Hepatocyte (in vitro differentiated cells): ENCODE results near the gene ALG12. TPM values are rescaled to one million over a fixed set of nuclear protein-coding genes. Genes with fewer than 3 reads are reported as not detected.

Source experiments
- DNase-seq: peaks from one replicate; pipeline ENCODE4 v3.0.0-alpha.2; 2016; ENCODE audit warnings: low spot score
- H2AFZ ChIP-seq: fragments of 200-600 bp; sonication (generic); 2 replicates; pipeline ENCODE4 v1.6.0; 2016; ENCODE audit warnings: antibody characterized with exemption, mild to moderate bottlenecking
- H3K27ac ChIP-seq: fragments of 200-600 bp; sonication (generic); 2 replicates; pipeline ENCODE4 v1.5.1; 2016; ENCODE audit warnings: mild to moderate bottlenecking
- H3K27me3 ChIP-seq: fragments of 200-600 bp; sonication (generic); 2 replicates; pipeline ENCODE4 v1.6.1; 2016
- H3K36me3 ChIP-seq: fragments of 200-600 bp; sonication (generic); replicated peaks from 2 replicates; pipeline ENCODE4 v1.5.1; 2016; ENCODE audit warnings: low read depth; ENCODE audit not compliant: insufficient read depth
- H3K4me1 ChIP-seq: fragments of 200-600 bp; sonication (generic); 2 replicates; pipeline ENCODE4 v1.5.1; 2016; ENCODE audit warnings: mild to moderate bottlenecking, moderate library complexity; ENCODE audit not compliant: insufficient read depth
- H3K4me2 ChIP-seq: fragments of 200-600 bp; sonication (generic); 2 replicates; pipeline ENCODE4 v1.6.0; 2016
- H3K4me3 ChIP-seq: fragments of 200-600 bp; sonication (generic); 2 replicates; pipeline ENCODE4 v1.5.1; 2016; ENCODE audit warnings: mild to moderate bottlenecking
- H3K79me2 ChIP-seq: fragments of 200-600 bp; sonication (generic); 2 replicates; pipeline ENCODE4 v1.6.0; 2017; ENCODE audit warnings: mild to moderate bottlenecking
- H3K9me2 ChIP-seq: fragments of 200-600 bp; sonication (generic); replicated peaks from 2 replicates; pipeline ENCODE4 v1.6.0; 2017; ENCODE audit warnings: mild to moderate bottlenecking; ENCODE audit not compliant: insufficient read depth
- H3K9me3 ChIP-seq: fragments of 200-600 bp; sonication (generic); 2 replicates; pipeline ENCODE4 v1.5.1; 2016; ENCODE audit warnings: low read depth, mild to moderate bottlenecking
- H4K20me1 ChIP-seq: fragments of 200-600 bp; sonication (generic); 2 replicates; pipeline ENCODE4 v1.6.0; 2016; ENCODE audit warnings: mild to moderate bottlenecking; ENCODE audit not compliant: insufficient read depth, poor library complexity, severe bottlenecking
- EZH2 ChIP-seq: fragments of 200-600 bp; sonication (generic); IDR thresholded peaks from 2 replicates; pipeline ENCODE4 v1.6.1; 2016; ENCODE audit warnings: antibody characterized with exemption, mild to moderate bottlenecking, borderline replicate concordance
- EZH2phosphoT487 ChIP-seq: fragments of 200-600 bp; sonication (generic); IDR thresholded peaks from one replicate; pipeline ENCODE4 v1.6.1; 2018; ENCODE audit warnings: antibody characterized with exemption, mild to moderate bottlenecking, low read depth, moderate library complexity; ENCODE audit not compliant: unreplicated experiment, severe bottlenecking
- WGBS: methylation state at CpG from one replicate; pipeline ENCODE4 v1.1.6; 2016; ENCODE audit warnings: low lambda C conversion rate; ENCODE audit errors: missing lambda C conversion rate; 5-methylcytosine and 5-hydroxymethylcytosine counted together
- polyA plus RNA-seq: library from polyadenylated mRNA; unstranded; fragments of >200 nt; fragmentation: Nextera tagmentation; extraction: Ambion mirVana; gene quantifications from 2 replicates; pipeline ENCODE4 v1.2.1, GENCODE V29; 2016
- total RNA-seq: library from RNA; depleted of rRNA; stranded (reverse); fragments of >200 nt; gene quantifications from 2 replicates; pipeline ENCODE4 v1.2.3, GENCODE V29; 2014
- TF ChIP-seq, protein P1 (sequence below): fragments of 200-600 bp; sonication (generic); IDR thresholded peaks from 2 replicates; pipeline ENCODE4 v1.5.1; 2016; ENCODE audit warnings: antibody characterized with exemption, mild to moderate bottlenecking; ENCODE audit not compliant: poor library complexity

Gene ALG12
- total and polyA plus RNA-seq, 2 experiments from 2014 or later = 30.8 to 69.6 TPM

DNA sequence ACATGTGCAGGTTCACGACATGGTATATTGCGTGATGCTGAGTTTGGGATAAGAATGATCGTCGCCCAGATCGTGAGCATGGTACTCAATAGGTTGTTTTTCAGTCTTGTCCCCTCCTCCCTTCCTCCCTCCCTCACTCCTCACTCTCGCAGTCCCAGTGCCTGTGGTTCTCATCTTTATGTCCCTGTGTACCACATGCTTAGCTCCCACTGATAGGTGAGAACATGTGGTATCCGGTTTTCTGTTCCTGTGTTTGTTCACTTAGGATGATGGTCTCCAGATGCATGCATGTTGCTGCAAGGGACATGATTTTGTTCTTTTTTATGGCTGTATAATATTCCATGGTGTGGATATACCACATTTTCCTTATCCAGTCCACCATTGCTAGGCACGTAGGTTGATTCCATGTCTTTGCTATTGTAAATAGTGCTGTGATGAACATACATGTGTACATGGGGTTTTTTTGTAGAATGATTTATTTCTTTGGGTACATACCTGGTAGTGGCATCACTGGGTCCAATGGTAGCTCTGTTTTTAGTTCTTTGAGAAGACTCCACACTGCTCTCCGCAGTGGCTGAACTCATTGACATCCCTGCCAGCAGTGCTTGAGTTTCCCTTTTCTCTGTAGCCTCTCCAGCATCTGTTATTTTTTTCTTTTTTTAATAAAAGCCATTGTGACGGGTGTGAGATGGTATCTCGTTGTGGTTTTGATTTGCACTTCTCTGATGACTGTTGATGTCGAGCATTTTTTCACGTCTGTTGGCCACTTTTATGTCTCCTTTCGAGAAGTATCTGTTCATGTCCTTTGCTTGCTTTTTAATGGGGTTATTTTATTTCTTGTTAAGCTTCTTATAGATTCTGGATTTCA is 48.2 kb downstream of the ALG12 start:
- H3K79me2 ChIP-seq = peaks cover 99% of the 10 kb centered on the region
- H3K4me2 ChIP-seq = no peak overlapping the region
- peaks cover 11% of the 10 kb centered on the region for H3K9me3 ChIP-seq
- no peaks in the 10 kb centered on the region for H3K4me1 ChIP-seq
- H4K20me1 ChIP-seq = peaks cover 3% of the 10 kb centered on the region
- TF ChIP-seq EZH2phosphoT487 = no peak
- TF ChIP-seq EZH2 = no peak
- no peak overlapping the region for H3K27ac ChIP-seq
- H3K36me3 ChIP-seq = no peaks in the 10 kb centered on the region
- 91% methylated on average over 14 of the region's 14 CpGs for WGBS
- no peak for DNase-seq
- H2AFZ ChIP-seq = no peak overlapping the region
- H3K4me3 ChIP-seq = no peak overlapping the region
- no peaks in the 10 kb centered on the region for H3K9me2 ChIP-seq
- no peaks in the 10 kb centered on the region for H3K27me3 ChIP-seq

DNA sequence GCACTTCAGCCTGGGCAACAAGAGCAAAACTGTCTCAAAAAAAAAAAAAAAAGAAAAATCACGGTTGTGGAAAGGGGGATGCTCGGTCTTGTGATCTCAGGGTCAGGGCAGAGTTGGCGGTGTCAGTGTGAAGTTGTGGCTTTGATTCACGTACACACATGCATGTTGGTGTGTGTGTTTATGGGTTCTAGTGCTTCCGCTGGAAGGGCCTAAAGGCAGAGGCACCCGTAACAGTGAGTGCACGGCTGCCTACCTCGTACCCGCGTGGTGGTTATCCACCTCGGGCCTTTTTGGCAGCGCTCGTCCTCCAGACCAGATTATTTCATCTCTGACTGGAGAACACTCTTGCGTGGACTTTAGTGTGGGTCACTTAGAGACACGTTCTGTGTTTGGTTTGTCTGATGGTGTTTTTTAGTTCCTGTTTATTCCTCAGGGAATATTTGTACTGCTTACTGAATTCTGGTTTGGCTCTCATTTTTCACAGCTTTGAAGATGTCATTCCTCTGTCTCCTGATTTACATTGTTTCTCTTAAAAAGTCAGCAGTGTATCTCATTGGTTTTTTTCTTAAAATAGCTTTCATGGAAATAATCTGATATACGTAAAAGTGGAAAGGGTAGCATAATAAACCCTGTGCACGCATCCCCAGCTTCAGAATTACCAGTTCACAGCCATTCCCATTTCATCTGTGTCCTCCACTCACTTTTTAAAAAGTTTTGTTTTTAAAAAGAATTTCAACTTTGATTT is 49.0 kb downstream of the ALG12 start:
- no peak overlapping the region for H2AFZ ChIP-seq
- TF ChIP-seq EZH2phosphoT487 = no peak
- TF ChIP-seq EZH2 = no peak
- TF ChIP-seq, protein P1, sequence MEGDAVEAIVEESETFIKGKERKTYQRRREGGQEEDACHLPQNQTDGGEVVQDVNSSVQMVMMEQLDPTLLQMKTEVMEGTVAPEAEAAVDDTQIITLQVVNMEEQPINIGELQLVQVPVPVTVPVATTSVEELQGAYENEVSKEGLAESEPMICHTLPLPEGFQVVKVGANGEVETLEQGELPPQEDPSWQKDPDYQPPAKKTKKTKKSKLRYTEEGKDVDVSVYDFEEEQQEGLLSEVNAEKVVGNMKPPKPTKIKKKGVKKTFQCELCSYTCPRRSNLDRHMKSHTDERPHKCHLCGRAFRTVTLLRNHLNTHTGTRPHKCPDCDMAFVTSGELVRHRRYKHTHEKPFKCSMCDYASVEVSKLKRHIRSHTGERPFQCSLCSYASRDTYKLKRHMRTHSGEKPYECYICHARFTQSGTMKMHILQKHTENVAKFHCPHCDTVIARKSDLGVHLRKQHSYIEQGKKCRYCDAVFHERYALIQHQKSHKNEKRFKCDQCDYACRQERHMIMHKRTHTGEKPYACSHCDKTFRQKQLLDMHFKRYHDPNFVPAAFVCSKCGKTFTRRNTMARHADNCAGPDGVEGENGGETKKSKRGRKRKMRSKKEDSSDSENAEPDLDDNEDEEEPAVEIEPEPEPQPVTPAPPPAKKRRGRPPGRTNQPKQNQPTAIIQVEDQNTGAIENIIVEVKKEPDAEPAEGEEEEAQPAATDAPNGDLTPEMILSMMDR = no peak
- 91% methylated on average over 17 of the region's 17 CpGs for WGBS

DNA sequence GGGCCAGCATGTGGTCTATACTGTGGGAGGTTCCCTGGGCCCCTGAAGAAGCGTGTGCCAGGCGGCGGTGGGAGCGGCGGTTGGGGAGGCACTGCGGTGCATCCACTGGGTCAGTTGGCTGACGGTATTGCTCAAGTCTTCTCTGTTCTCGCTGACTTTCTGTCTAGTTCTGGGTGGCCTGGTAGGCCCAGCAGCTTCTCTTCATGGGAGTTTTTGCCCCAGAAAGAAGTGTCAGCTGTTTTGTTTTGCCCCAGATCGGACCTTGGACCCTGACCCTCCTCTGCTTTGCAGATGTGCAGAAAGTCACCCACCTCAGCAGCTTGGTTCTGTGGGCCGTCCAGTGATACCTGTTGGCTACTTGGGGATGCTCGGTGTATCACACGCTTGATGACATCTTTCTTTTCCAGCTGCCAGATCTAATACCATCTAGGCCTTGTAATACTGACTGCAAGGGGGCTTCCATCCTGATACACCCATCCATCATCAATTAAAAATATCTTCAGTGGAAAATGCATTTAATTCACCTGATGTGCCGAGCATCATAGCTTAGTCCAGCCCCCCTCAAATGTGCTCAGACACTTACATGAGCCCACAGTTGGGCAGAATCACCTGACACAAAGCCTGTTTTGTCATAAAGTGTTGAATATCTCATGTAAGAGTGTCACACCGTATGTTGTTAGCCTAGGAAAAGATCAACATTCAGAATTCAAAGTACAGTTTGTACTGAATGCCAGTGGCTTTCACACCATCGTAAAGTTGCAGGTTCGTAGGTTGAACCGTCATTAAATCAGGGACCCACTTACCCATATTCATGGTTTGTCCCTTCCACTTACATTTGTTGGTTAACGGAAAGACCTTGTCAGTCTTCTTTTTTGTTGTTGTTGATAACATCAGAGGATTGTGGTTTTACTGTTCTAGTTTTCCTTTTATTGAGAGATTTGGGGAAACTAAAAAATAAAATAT is 50.7 kb downstream of the ALG12 start:
- no peak overlapping the region for H3K4me3 ChIP-seq
- TF ChIP-seq, protein P1 = no peak
- TF ChIP-seq EZH2phosphoT487 = no peak
- no peak for TF ChIP-seq EZH2
- H3K9me2 ChIP-seq = no peaks in the 10 kb centered on the region
- H4K20me1 ChIP-seq = peaks cover 7% of the 10 kb centered on the region
- H3K9me3 ChIP-seq = peaks cover 11% of the 10 kb centered on the region
- no peaks in the 10 kb centered on the region for H3K27me3 ChIP-seq
- peaks cover 99% of the 10 kb centered on the region for H3K79me2 ChIP-seq
- peak overlapping the region; percentile 8 for H3K4me2 ChIP-seq
- no peaks in the 10 kb centered on the region for H3K4me1 ChIP-seq
- 94% methylated on average over 18 of the region's 18 CpGs for WGBS
- no peaks in the 10 kb centered on the region for H3K36me3 ChIP-seq
- DNase-seq = no peak
- H2AFZ ChIP-seq = no peak overlapping the region
- peak overlapping the region; percentile 39 for H3K27ac ChIP-seq

More for the DNA sequence above, 49.0 kb downstream of the ALG12 start:
- DNase-seq = no peak
- peaks cover 99% of the 10 kb centered on the region for H3K79me2 ChIP-seq
- no peak overlapping the region for H3K27ac ChIP-seq
- H3K4me3 ChIP-seq = no peak overlapping the region
- H3K4me2 ChIP-seq = no peak overlapping the region
- no peaks in the 10 kb centered on the region for H3K36me3 ChIP-seq
- H3K27me3 ChIP-seq = no peaks in the 10 kb centered on the region
- no peaks in the 10 kb centered on the region for H3K4me1 ChIP-seq
- H4K20me1 ChIP-seq = peaks cover 3% of the 10 kb centered on the region
- no peaks in the 10 kb centered on the region for H3K9me2 ChIP-seq
- peaks cover 11% of the 10 kb centered on the region for H3K9me3 ChIP-seq
